Activated naive CD4-positive, alpha-beta T cell treated with anti-CD3 and anti-CD28 coated beads, Interleukin-2, amount 50 U/mL, for 72 hours (primary cell): ENCODE results near the gene LTN1. TPM values are rescaled to one million over a fixed set of nuclear protein-coding genes. Genes with fewer than 3 reads are reported as not detected.

Experiments used
- ATAC-seq, 2 donors: fragments of 150-1000 bp; cut with Tn5 transposase; 2 replicates each; pipeline ENCODE4 v1.10.0; 2021; ENCODE audit warnings: mild to moderate bottlenecking in 2 of 2, moderate library complexity in 2 of 2
- DNase-seq, 2 donors: peaks; one replicate each; pipeline ENCODE4 v3.0.0; 2021 to 2022; ENCODE audit warnings: low spot score in 2 of 2
- H3K27ac Mint-ChIP-seq, 2 donors: one replicate each; pipeline ENCODE4 v1.8.0; 2022; ENCODE audit warnings: mild to moderate bottlenecking in 2 of 2, mixed read lengths in 2 of 2
- H3K36me3 Mint-ChIP-seq, 2 donors: one replicate each; pipeline ENCODE4 v1.8.0; 2022; ENCODE audit warnings: mixed read lengths in 2 of 2
- H3K9me3 Mint-ChIP-seq, 2 donors: one replicate each; pipeline ENCODE4 v1.8.0; 2022; ENCODE audit warnings: mixed read lengths in 2 of 2
- total RNA-seq, 2 donors: library from RNA; stranded (reverse); gene quantifications; one replicate each; pipeline ENCODE4 v1.2.3, GENCODE V29; 2022

Gene LTN1
- total RNA-seq, 2 donors from 2014 or later = 35.9 to 42.1 TPM

GRCh38 chr21:28916150-28916893 is 76.4 kb downstream of the LTN1 start:
- Mint-ChIP-seq H3K27ac (no peak overlapping the region), H3K36me3 (no peaks in the 10 kb centered on the region), H3K9me3 (no peaks in the 10 kb centered on the region)
- no peak for ATAC-seq
- no peak for DNase-seq

- H3K36me3 Mint-ChIP-seq = no peaks in the 10 kb centered on the region
- DNase-seq = no peak
- no peaks in the 10 kb centered on the region for H3K9me3 Mint-ChIP-seq
- no peak overlapping the region for H3K27ac Mint-ChIP-seq
- ATAC-seq = no peak
These were observed 79.6 kb downstream of the LTN1 start for GRCh38 chr21:28913071-28913470.

- Mint-ChIP-seq H3K27ac (no peak overlapping the region), H3K9me3 (no peaks in the 10 kb centered on the region), H3K36me3 (no peaks in the 10 kb centered on the region)
- no peak for DNase-seq
- no peak for ATAC-seq
These were observed 82.3 kb downstream of the LTN1 start for GRCh38 chr21:28910280-28910887.

- no peak for ATAC-seq
- H3K36me3 Mint-ChIP-seq = peaks cover 0 to 5% of the 10 kb centered on the region in 2 donors
- no peaks in the 10 kb centered on the region for H3K9me3 Mint-ChIP-seq
- H3K27ac Mint-ChIP-seq = no peak overlapping the region
- no peak for DNase-seq
These were observed 84.3 kb downstream of the LTN1 start for GRCh38 chr21:28908351-28908750.

- Mint-ChIP-seq H3K27ac (no peak overlapping the region), H3K9me3 (peaks cover 4 to 9% of the 10 kb centered on the region in 2 donors), H3K36me3 (peaks cover 0 to 7% of the 10 kb centered on the region in 2 donors)
- DNase-seq = no peak
- ATAC-seq = no peak
These were observed 85.8 kb downstream of the LTN1 start for GRCh38 chr21:28906841-28907240.

GRCh38 chr21:28906236-28906635 is 86.4 kb downstream of the LTN1 start:
- ATAC-seq (no peak), DNase-seq (no peak)
- Mint-ChIP-seq H3K9me3 (peaks cover 4 to 9% of the 10 kb centered on the region in 2 donors), H3K27ac (no peak overlapping the region), H3K36me3 (peaks cover 0 to 7% of the 10 kb centered on the region in 2 donors)

- Mint-ChIP-seq H3K27ac (no peak overlapping the region), H3K9me3 (peaks cover 4 to 9% of the 10 kb centered on the region in 2 donors), H3K36me3 (peaks cover 0 to 7% of the 10 kb centered on the region in 2 donors)
- no peak for ATAC-seq
- no peak for DNase-seq
These were observed 87.7 kb downstream of the LTN1 start for GRCh38 chr21:28904961-28905435.

GRCh38 chr21:28903448-28903847 is 89.2 kb downstream of the LTN1 start:
- Mint-ChIP-seq H3K36me3 (peaks cover 0 to 7% of the 10 kb centered on the region in 2 donors), H3K27ac (no peak overlapping the region), H3K9me3 (peaks cover 4 to 9% of the 10 kb centered on the region in 2 donors)
- no peak for DNase-seq
- ATAC-seq = no peak

- no peak for ATAC-seq
- peaks cover 0 to 7% of the 10 kb centered on the region in 2 donors for H3K36me3 Mint-ChIP-seq
- peaks cover 4 to 9% of the 10 kb centered on the region in 2 donors for H3K9me3 Mint-ChIP-seq
- DNase-seq = no peak
- no peak overlapping the region for H3K27ac Mint-ChIP-seq
These were observed 92.2 kb downstream of the LTN1 start for GRCh38 chr21:28900481-28900880.

- ATAC-seq (peak in 1 of 2 donors; percentile 69), DNase-seq (no peak)
- Mint-ChIP-seq H3K9me3 (peaks cover 4 to 9% of the 10 kb centered on the region in 2 donors), H3K27ac (no peak overlapping the region), H3K36me3 (peaks cover 0 to 7% of the 10 kb centered on the region in 2 donors)
These were observed 92.9 kb downstream of the LTN1 start for GRCh38 chr21:28899744-28900143.

- peaks cover 4 to 9% of the 10 kb centered on the region in 2 donors for H3K9me3 Mint-ChIP-seq
- ATAC-seq (no peak), DNase-seq (no peak)
- H3K27ac Mint-ChIP-seq = no peak overlapping the region
- peaks cover 0 to 7% of the 10 kb centered on the region in 2 donors for H3K36me3 Mint-ChIP-seq
These were observed 93.5 kb downstream of the LTN1 start for GRCh38 chr21:28899220-28899619.

GRCh38 chr21:28893687-28894086 is 99.0 kb downstream of the LTN1 start:
- Mint-ChIP-seq H3K36me3 (no peaks in the 10 kb centered on the region), H3K9me3 (no peaks in the 10 kb centered on the region), H3K27ac (no peak overlapping the region)
- DNase-seq = no peak
- no peak for ATAC-seq

GRCh38 chr21:28892199-28893111 is 100.2 kb downstream of the LTN1 start:
- Mint-ChIP-seq H3K9me3 (no peaks in the 10 kb centered on the region), H3K27ac (no peak overlapping the region)

GRCh38 chr21:28885853-28886177 is 106.9 kb downstream of the LTN1 start:
- Mint-ChIP-seq H3K27ac (peak overlapping the region; percentile 94 to 99), H3K36me3 (peaks cover 4 to 8% of the 10 kb centered on the region in 2 donors), H3K9me3 (no peaks in the 10 kb centered on the region)
- ATAC-seq (no peak), DNase-seq (no peak)

More at GRCh38 chr21:28892199-28893111, 100.2 kb downstream of the LTN1 start:
- DNase-seq (no peak), ATAC-seq (no peak)
- H3K36me3 Mint-ChIP-seq = no peaks in the 10 kb centered on the region

GRCh38 chr21:28884976-28885852 is 107.5 kb downstream of the LTN1 start:
- Mint-ChIP-seq H3K36me3 (peaks cover 4 to 8% of the 10 kb centered on the region in 2 donors), H3K27ac (peak overlapping the region; percentile 94 to 99), H3K9me3 (no peaks in the 10 kb centered on the region)
- DNase-seq (peak; percentile 87 to 94), ATAC-seq (peak; percentile 95 to 97)

- Mint-ChIP-seq H3K27ac (peak overlapping the region; percentile 94 to 99), H3K9me3 (no peaks in the 10 kb centered on the region), H3K36me3 (peaks cover 4 to 8% of the 10 kb centered on the region in 2 donors)
- ATAC-seq = no peak
- DNase-seq = no peak
These were observed 108.2 kb downstream of the LTN1 start for GRCh38 chr21:28884481-28884880.
